Activated CD8-positive, alpha-beta memory T cell treated with anti-CD3 and anti-CD28 coated beads for 1 hour (primary cell): Measurements from ENCODE around the gene CPLX4.

ENCODE experiments used
- DNase-seq, 2 donors: peaks; one replicate each; pipeline ENCODE4 v3.0.0-alpha.2; 2020; ENCODE audit warnings: low read depth in 1 of 2; ENCODE audit errors: extremely low read depth in 1 of 2

The CPLX4 gene

GRCh38 chr18:59318460-59319050, at the start of gene CPLX4:
TSS of gene CPLX4 (minus strand) at chr18:59318649. CDS start at chr18:59318462, 187 bp downstream.
- no peak for DNase-seq

GRCh38 chr18:59360381-59360780, 41.9 kb upstream of the CPLX4 start:
- no peak for DNase-seq

- no peak for DNase-seq
Measured at GRCh38 chr18:59359576-59359952, 41.1 kb upstream of the CPLX4 start.

GRCh38 chr18:59358712-59359575, 40.5 kb upstream of the CPLX4 start, which contains the start of gene LMAN1:
TSS of gene LMAN1 (minus strand) at chr18:59359265. CDS start at chr18:59359244, 21 bp downstream.
- peak; percentile 82 to 90 for DNase-seq

- DNase-seq, result no peak
Measured at GRCh38 chr18:59358414-59358711, 39.9 kb upstream of the CPLX4 start.

DNA sequence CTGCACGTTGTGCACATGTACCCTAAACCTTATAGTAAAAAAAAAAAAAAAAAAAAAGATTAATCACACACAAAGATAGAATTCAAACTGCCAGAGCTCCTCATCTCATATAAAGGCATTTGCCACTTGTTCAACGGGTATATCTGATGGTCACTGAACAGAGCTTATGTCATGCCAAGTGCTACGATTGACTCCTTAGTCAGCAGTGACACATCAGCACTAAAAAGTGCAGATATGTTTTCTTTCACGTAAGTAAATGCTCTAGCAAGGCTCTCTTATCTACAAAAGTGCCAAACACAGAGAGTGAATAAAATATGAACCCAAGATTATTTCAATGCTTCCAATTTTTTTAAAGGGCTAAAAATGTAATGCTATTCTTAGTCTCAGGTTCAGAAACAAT, 39.5 kb upstream of the CPLX4 start:
- DNase-seq, result no peak

DNA sequence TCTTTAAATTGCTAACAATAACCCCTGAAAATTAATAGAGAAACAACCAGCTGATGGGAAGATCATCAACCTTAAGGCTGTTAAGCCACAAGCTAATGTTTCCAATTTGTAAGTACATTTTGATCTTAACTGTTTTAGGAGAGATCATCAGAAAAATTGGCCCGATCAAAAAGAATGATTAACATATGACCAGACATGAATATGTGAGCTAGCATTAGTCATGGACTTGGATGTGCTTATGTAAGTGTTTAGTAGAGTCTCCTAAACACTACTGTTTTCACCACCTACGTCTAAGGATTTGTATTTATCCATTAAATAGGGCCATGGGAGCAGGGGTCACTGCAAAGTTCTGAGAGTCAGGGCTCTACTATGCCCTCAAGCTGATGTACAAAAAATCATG, 36.3 kb upstream of the CPLX4 start:
- no peak for DNase-seq

DNA sequence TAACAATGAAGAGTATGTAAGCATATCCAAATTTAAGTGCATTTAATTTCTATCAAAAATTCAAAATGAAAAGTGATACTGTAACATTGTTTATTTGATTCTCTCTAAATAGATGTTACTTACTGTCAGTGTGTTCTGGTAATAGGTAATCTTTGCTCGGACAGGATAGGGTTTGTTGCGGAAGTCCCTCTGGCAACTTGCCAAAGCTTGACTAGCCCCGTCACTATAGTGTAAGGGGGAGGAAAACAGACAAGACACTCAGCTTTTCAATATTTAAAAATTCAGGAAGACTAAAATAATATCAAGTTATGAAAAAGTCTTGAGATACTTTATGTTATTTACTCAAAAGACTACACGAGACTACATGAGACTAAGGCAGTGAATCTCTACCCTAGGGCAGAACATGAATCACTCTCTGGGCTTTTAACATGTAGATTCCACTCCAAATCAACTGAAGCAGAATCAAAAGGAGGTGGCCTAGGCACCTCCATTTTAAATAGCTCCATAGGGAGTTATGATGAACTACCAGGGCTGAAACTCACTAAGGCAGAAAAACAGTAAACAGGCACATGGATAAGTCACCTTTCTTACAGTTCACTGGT, 34.7 kb upstream of the CPLX4 start:
- DNase-seq, result no peak

- no peak for DNase-seq
Measured at GRCh38 chr18:59352250-59352855, 33.9 kb upstream of the CPLX4 start.

- DNase-seq, result no peak
Measured at GRCh38 chr18:59345556-59345955, 27.1 kb upstream of the CPLX4 start.

- DNase-seq, result no peak
Measured at GRCh38 chr18:59344996-59345395, 26.5 kb upstream of the CPLX4 start.

DNA sequence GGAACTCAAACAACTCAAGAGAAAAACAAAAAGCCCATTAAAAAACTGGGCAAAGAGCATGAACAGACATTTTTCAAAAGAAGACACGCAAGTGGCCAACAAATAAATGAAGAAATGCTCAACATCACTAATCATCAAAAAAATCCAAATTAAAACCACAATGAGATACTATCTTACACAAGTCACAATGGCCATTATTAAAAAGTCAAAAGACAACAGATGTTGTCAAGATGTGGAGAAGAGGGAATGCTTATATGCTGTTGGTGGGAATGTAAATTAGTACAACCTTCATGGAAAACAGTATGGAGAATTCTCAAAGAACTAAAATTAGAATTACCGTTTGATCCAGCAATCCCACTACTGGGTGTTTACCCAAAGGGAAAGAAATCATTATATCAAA, 25.5 kb upstream of the CPLX4 start:
- no peak for DNase-seq

GRCh38 chr18:59340817-59341216, 22.4 kb upstream of the CPLX4 start:
- DNase-seq, result no peak

GRCh38 chr18:59340312-59340711, 21.9 kb upstream of the CPLX4 start:
- DNase-seq, result no peak

GRCh38 chr18:59332986-59333385, 14.5 kb upstream of the CPLX4 start:
- DNase-seq, result no peak

DNA sequence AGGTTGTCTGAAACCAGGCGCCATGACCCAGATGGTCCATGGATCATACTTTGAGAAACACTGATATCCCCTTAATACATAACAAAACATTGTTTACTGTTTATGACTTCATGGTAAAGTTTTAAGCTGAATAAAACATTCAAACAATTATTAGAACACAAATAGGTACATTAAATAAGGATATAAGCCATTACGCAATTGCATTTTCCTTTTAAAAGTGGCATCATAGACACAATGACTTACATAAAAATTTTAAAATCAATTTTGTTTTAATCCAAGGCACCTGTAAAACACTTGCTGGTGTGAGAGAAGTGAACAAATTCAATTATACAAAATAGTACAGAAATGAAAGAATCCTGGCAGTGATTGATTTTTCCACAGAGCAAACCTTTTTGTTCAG, 10.2 kb upstream of the CPLX4 start:
- DNase-seq, result no peak

- DNase-seq, result no peak
Measured at GRCh38 chr18:59325965-59326364, 7.5 kb upstream of the CPLX4 start.

GRCh38 chr18:59324623-59324971, 6.1 kb upstream of the CPLX4 start:
- no peak for DNase-seq

GRCh38 chr18:59323931-59324622, 5.6 kb upstream of the CPLX4 start:
- DNase-seq, result no peak

- DNase-seq, result no peak
Measured at GRCh38 chr18:59311631-59312030, 6.8 kb downstream of the CPLX4 start.

DNA sequence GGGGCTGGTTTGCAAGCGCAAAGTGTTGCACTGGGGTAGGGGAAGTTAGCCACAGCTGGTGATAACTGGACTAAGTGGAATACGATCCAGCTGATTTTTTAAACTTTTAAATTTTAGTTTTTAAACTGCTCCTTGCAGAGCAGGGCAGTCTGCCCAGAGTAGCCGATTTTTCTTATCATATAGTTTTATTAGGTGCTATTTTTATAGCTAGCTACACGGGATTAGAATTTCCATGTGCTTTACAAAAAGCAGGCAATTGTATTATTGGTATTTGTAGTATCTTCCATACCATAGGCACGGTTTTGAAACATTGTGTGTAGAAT, 9.6 kb downstream of the CPLX4 start:
- DNase-seq, result no peak
